DMS53 treated with DMSO at 0.1 percent for 48 hours (cell line): ENCODE measurements around the gene PTPRE.

Experiments used
- DNase-seq: peaks from one replicate; lab custom pipeline; 2025; ENCODE audit not compliant: unreplicated experiment; lab: John Stamatoyannopoulos, UW

PTPRE gene

GRCh38 chr10:128068398-128069285, 161.7 kb downstream of the PTPRE start:
- DNase-seq, result peak; percentile 17

GRCh38 chr10:128069351-128070051, 162.6 kb downstream of the PTPRE start:
- peak; percentile 84 for DNase-seq

GRCh38 chr10:128070161-128070560, 163.3 kb downstream of the PTPRE start:
- DNase-seq, result no peak

GRCh38 chr10:128070721-128071416, 164.0 kb downstream of the PTPRE start:
- no peak for DNase-seq

- DNase-seq, result no peak
Measured at GRCh38 chr10:128071417-128071782, 164.5 kb downstream of the PTPRE start.

GRCh38 chr10:128072046-128072445, 165.1 kb downstream of the PTPRE start:
- no peak for DNase-seq

- DNase-seq, result no peak
Measured at GRCh38 chr10:128072941-128073645, 166.2 kb downstream of the PTPRE start.

- DNase-seq, result no peak
Measured at GRCh38 chr10:128073890-128074289, 167.0 kb downstream of the PTPRE start.

- DNase-seq, result no peak
Measured at GRCh38 chr10:128074589-128074988, 167.7 kb downstream of the PTPRE start.

- no peak for DNase-seq
Measured at GRCh38 chr10:128077155-128077875, 170.4 kb downstream of the PTPRE start.

GRCh38 chr10:128078136-128078969, 171.4 kb downstream of the PTPRE start:
- peak; percentile 6 for DNase-seq

- DNase-seq, result no peak
Measured at GRCh38 chr10:128080231-128080630, 173.3 kb downstream of the PTPRE start.

GRCh38 chr10:128080641-128081040, 173.7 kb downstream of the PTPRE start:
- no peak for DNase-seq

GRCh38 chr10:128081222-128081621, 174.3 kb downstream of the PTPRE start:
- no peak for DNase-seq

GRCh38 chr10:128081720-128082119, 174.8 kb downstream of the PTPRE start:
- DNase-seq, result no peak

- no peak for DNase-seq
Measured at GRCh38 chr10:128083191-128083895, 176.4 kb downstream of the PTPRE start.

GRCh38 chr10:128084364-128084763, 177.5 kb downstream of the PTPRE start:
- no peak for DNase-seq

- DNase-seq, result no peak
Measured at GRCh38 chr10:128084991-128085390, 178.1 kb downstream of the PTPRE start.
